ENCODE data around the gene POU2F3. TPM values are rescaled to one million over a fixed set of nuclear protein-coding genes. Genes with fewer than 3 reads are reported as not detected.

Gene POU2F3
- total RNA-seq, 1 donor from 2014 or later: not detected

GRCh38 chr11:120218695-120219033 lies 21.3 kb upstream of the POU2F3 start:
- Mint-ChIP-seq H3K36me3 (ENCODE audit: unreplicated experiment) (no peaks in the 10 kb centered on the region), H3K4me1 (ENCODE audit: unreplicated experiment) (peaks cover 20% of the 10 kb centered on the region), H3K27me3 (ENCODE audit: unreplicated experiment) (no peaks in the 10 kb centered on the region), H3K27ac (ENCODE audit: unreplicated experiment) (no peak overlapping the region), H3K4me3 (ENCODE audit: unreplicated experiment) (no peak overlapping the region), H3K9me3 (ENCODE audit: unreplicated experiment) (no peaks in the 10 kb centered on the region)
- DNase-seq (ENCODE audit: extremely low spot score, unreplicated experiment): no peak
- TF ChIP-seq CTCF (IDR thresholded peaks at IDR 0.05): no peak

GRCh38 chr11:120219232-120219937 lies 20.6 kb upstream of the POU2F3 start:
- no peak for DNase-seq (ENCODE audit: extremely low spot score, unreplicated experiment)
- Mint-ChIP-seq H3K27me3 (ENCODE audit: unreplicated experiment) (no peaks in the 10 kb centered on the region), H3K4me3 (ENCODE audit: unreplicated experiment) (no peak overlapping the region), H3K4me1 (ENCODE audit: unreplicated experiment) (peaks cover 22% of the 10 kb centered on the region), H3K27ac (ENCODE audit: unreplicated experiment) (no peak overlapping the region), H3K9me3 (ENCODE audit: unreplicated experiment) (no peaks in the 10 kb centered on the region), H3K36me3 (ENCODE audit: unreplicated experiment) (no peaks in the 10 kb centered on the region)
- TF ChIP-seq CTCF (IDR thresholded peaks at IDR 0.05): no peak

- Mint-ChIP-seq H3K4me1 (ENCODE audit: unreplicated experiment) (peaks cover 30% of the 10 kb centered on the region), H3K36me3 (ENCODE audit: unreplicated experiment) (no peaks in the 10 kb centered on the region), H3K4me3 (ENCODE audit: unreplicated experiment) (no peak overlapping the region), H3K27me3 (ENCODE audit: unreplicated experiment) (no peaks in the 10 kb centered on the region), H3K9me3 (ENCODE audit: unreplicated experiment) (no peaks in the 10 kb centered on the region), H3K27ac (ENCODE audit: unreplicated experiment) (no peak overlapping the region)
- TF ChIP-seq CTCF (IDR thresholded peaks at IDR 0.05): no peak
- no peak for DNase-seq (ENCODE audit: extremely low spot score, unreplicated experiment)
These were observed 19.8 kb upstream of the POU2F3 start for GRCh38 chr11:120219938-120220746.

GRCh38 chr11:120220747-120221037 lies 19.2 kb upstream of the POU2F3 start:
- H3K4me3 Mint-ChIP-seq (ENCODE audit: unreplicated experiment): no peak overlapping the region
- H3K4me1 Mint-ChIP-seq (ENCODE audit: unreplicated experiment): peaks cover 33% of the 10 kb centered on the region
- DNase-seq (ENCODE audit: extremely low spot score, unreplicated experiment): no peak
- H3K9me3 Mint-ChIP-seq (ENCODE audit: unreplicated experiment): no peaks in the 10 kb centered on the region
- no peaks in the 10 kb centered on the region for H3K36me3 Mint-ChIP-seq (ENCODE audit: unreplicated experiment)
- no peak overlapping the region for H3K27ac Mint-ChIP-seq (ENCODE audit: unreplicated experiment)
- TF ChIP-seq CTCF (IDR thresholded peaks at IDR 0.05): no peak
- no peaks in the 10 kb centered on the region for H3K27me3 Mint-ChIP-seq (ENCODE audit: unreplicated experiment)

- Mint-ChIP-seq H3K36me3 (ENCODE audit: unreplicated experiment) (no peaks in the 10 kb centered on the region), H3K9me3 (ENCODE audit: unreplicated experiment) (no peaks in the 10 kb centered on the region), H3K27me3 (ENCODE audit: unreplicated experiment) (no peaks in the 10 kb centered on the region), H3K27ac (ENCODE audit: unreplicated experiment) (no peak overlapping the region), H3K4me3 (ENCODE audit: unreplicated experiment) (no peak overlapping the region), H3K4me1 (ENCODE audit: unreplicated experiment) (peaks cover 34% of the 10 kb centered on the region)
- DNase-seq (ENCODE audit: extremely low spot score, unreplicated experiment): no peak
- no peak for TF ChIP-seq CTCF (IDR thresholded peaks at IDR 0.05)
These were observed 18.7 kb upstream of the POU2F3 start for GRCh38 chr11:120221115-120221752.
